Stimulated activated CD8-positive, alpha-beta memory T cell treated with anti-CD3 and anti-CD28 coated beads, Interleukin-7, amount 100 ng/mL, for 4 hours (primary cell): ENCODE data around the gene BRSK1.

ENCODE experiments used
- DNase-seq, 2 donors: peaks; one replicate each; pipeline ENCODE4 v3.0.0-alpha.2; 2020; ENCODE audit warnings: low read depth in 2 of 2

The BRSK1 gene

GRCh38 chr19:55304279-55304978, 20.6 kb downstream of the BRSK1 start:
- no peak for DNase-seq

GRCh38 chr19:55304980-55305379, 21.2 kb downstream of the BRSK1 start:
- DNase-seq: no peak

- peak; percentile 8 to 11 for DNase-seq
Measured at GRCh38 chr19:55305491-55305890, 21.7 kb downstream of the BRSK1 start.

- no peak for DNase-seq
Measured at GRCh38 chr19:55305983-55306562, 22.3 kb downstream of the BRSK1 start.

- DNase-seq: no peak
Measured at GRCh38 chr19:55306712-55307111, 22.9 kb downstream of the BRSK1 start.

GRCh38 chr19:55308281-55308680, 24.5 kb downstream of the BRSK1 start:
- DNase-seq: no peak

- DNase-seq: no peak
Measured at GRCh38 chr19:55309448-55309847, 25.7 kb downstream of the BRSK1 start.

- no peak for DNase-seq
Measured at GRCh38 chr19:55310498-55310897, 26.7 kb downstream of the BRSK1 start.

GRCh38 chr19:55311397-55311796, 27.6 kb downstream of the BRSK1 start:
- DNase-seq: no peak

GRCh38 chr19:55311797-55312196, 28.0 kb downstream of the BRSK1 start:
- no peak for DNase-seq

- DNase-seq: no peak
Measured at GRCh38 chr19:55312621-55313512, 29.1 kb downstream of the BRSK1 start.

GRCh38 chr19:55314396-55314795, 30.6 kb downstream of the BRSK1 start:
- no peak for DNase-seq

GRCh38 chr19:55315956-55316525, 32.2 kb downstream of the BRSK1 start:
- DNase-seq: no peak

GRCh38 chr19:55316646-55317045, 32.8 kb downstream of the BRSK1 start:
- DNase-seq: no peak

- no peak for DNase-seq
Measured at GRCh38 chr19:55319785-55320184, 36.0 kb downstream of the BRSK1 start.

GRCh38 chr19:55320844-55321419, 37.1 kb downstream of the BRSK1 start:
- DNase-seq: no peak

GRCh38 chr19:55321466-55322137, 37.8 kb downstream of the BRSK1 start:
- no peak for DNase-seq

- DNase-seq: no peak
Measured at GRCh38 chr19:55322204-55322885, 38.5 kb downstream of the BRSK1 start.

GRCh38 chr19:55324662-55325061, 40.9 kb downstream of the BRSK1 start:
- no peak for DNase-seq

- no peak for DNase-seq
Measured at GRCh38 chr19:55325172-55325571, 41.4 kb downstream of the BRSK1 start, which contains the start of gene TMEM150B. Gene TMEM150B, minus strand, starts transcription at chr19:55325341. Its CDS starts 4,305 bp downstream, at chr19:55321036.
